Breast epithelium (tissue), 3 donors: ENCODE results near the gene PRKAR1B.

ENCODE experiments used
- CTCF ChIP-seq, 3 donors: fragments of 450-650 bp; IDR thresholded peaks; one replicate each; pipeline ENCODE4 v1.5.1; 2016 to 2017; ENCODE audit warnings: antibody characterized with exemption in 3 of 3, mild to moderate bottlenecking in 3 of 3, moderate library complexity in 3 of 3
- POLR2AphosphoS5 ChIP-seq, 3 donors: sonication (generic); formaldehyde crosslinking; IDR thresholded peaks; one replicate each; pipeline ENCODE4 v1.6.1; 2017; ENCODE audit warnings: antibody characterized with exemption in 3 of 3

DNA sequence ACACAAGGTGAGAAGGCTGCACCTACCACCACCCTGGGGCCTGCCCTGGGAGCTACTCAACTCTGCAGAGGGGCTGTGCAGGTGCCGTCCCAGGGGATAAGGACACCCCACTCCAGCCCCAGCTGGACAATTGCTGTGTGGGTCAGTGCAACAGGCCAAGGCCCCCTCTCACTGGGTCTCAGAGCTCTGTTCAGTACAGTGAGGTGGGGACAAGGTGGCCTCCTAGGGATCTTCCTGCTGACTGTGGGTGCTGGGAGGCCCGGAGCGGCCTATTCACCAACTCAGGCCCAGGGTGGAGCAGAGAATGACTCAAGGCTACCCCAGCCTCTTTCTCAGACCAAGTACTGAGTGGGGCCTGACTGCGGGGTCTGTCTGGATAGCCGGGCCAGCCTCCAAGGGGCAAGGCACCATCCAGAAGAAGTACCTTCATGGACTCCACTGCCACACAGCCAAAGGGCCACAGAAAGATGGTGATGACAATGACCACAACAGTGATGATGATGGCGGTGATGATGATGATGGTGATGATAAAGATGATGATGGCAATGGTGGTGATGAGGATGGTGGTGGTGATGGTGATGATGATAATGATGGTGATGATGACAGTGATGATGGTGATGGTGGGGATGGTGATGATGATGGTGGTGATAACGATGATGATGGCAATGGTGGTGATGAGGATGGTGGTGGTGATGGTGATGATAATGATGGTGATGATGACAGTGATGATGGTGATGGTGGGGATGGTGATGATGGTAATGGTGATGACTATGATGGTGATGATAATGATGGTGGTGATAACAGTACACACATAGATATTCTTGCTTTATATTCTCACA, 60.4 kb downstream of the PRKAR1B start:
- TF ChIP-seq CTCF (IDR thresholded peaks at IDR 0.05) (no peak), POLR2AphosphoS5 (IDR thresholded peaks at IDR 0.05) (no peak)
